GM19238 (cell line): Measurements from ENCODE around the gene KCNE4.
"Not testable (repeated sequence)": the region's sequence is repeated elsewhere in the genome, so short reads cannot be mapped to it uniquely, and the experiment has no call there.

Experiments used
- DNase-seq: peaks from one replicate; pipeline ENCODE4 v3.0.0; 2011; ENCODE audit warnings: low spot score; ENCODE audit not compliant: insufficient read length

KCNE4 gene

GRCh38 chr2:223056701-223057418 lies 4.9 kb downstream of the KCNE4 start:
- DNase-seq: no peak

GRCh38 chr2:223057569-223057968 lies 5.6 kb downstream of the KCNE4 start:
- DNase-seq: no peak

GRCh38 chr2:223058952-223059716 lies 7.1 kb downstream of the KCNE4 start:
- DNase-seq: no peak

GRCh38 chr2:223060201-223060825 lies 8.3 kb downstream of the KCNE4 start:
- no peak for DNase-seq

- no peak for DNase-seq
Observed at GRCh38 chr2:223062396-223062795, 10.4 kb downstream of the KCNE4 start.

GRCh38 chr2:223065107-223065506 lies 13.1 kb downstream of the KCNE4 start:
- DNase-seq: no peak

GRCh38 chr2:223066721-223067120 lies 14.7 kb downstream of the KCNE4 start:
- no peak for DNase-seq

- no peak for DNase-seq
Observed at GRCh38 chr2:223068071-223068470, 16.1 kb downstream of the KCNE4 start.

GRCh38 chr2:223069465-223069864 lies 17.5 kb downstream of the KCNE4 start:
- no peak for DNase-seq

- DNase-seq: no peak
Observed at GRCh38 chr2:223069988-223070387, 18.0 kb downstream of the KCNE4 start.

- DNase-seq: no peak
Observed at GRCh38 chr2:223071139-223071538, 19.1 kb downstream of the KCNE4 start.

- DNase-seq: no peak
Observed at GRCh38 chr2:223072826-223073225, 20.8 kb downstream of the KCNE4 start.

- no peak for DNase-seq
Observed at GRCh38 chr2:223075301-223076270, 23.6 kb downstream of the KCNE4 start.

- DNase-seq: no peak
Observed at GRCh38 chr2:223076573-223076972, 24.6 kb downstream of the KCNE4 start.

- DNase-seq: no peak
Observed at GRCh38 chr2:223078482-223078881, 26.5 kb downstream of the KCNE4 start.

GRCh38 chr2:223079378-223079777 lies 27.4 kb downstream of the KCNE4 start:
- DNase-seq: no peak

- DNase-seq: no peak
Observed at GRCh38 chr2:223079925-223080324, 27.9 kb downstream of the KCNE4 start.

- DNase-seq: not testable (repeated sequence)
Observed at GRCh38 chr2:223080790-223081360, 28.9 kb downstream of the KCNE4 start.

GRCh38 chr2:223081789-223082188 lies 29.8 kb downstream of the KCNE4 start:
- no peak for DNase-seq

- DNase-seq: no peak
Observed at GRCh38 chr2:223082706-223083105, 30.7 kb downstream of the KCNE4 start.
